ENCODE measurements around the gene HPS3. TPM values are rescaled to one million over a fixed set of nuclear protein-coding genes. Genes with fewer than 3 reads are reported as not detected.

The HPS3 gene
- total RNA-seq, 1 donor from 2014 or later: 19.3 TPM

DNA sequence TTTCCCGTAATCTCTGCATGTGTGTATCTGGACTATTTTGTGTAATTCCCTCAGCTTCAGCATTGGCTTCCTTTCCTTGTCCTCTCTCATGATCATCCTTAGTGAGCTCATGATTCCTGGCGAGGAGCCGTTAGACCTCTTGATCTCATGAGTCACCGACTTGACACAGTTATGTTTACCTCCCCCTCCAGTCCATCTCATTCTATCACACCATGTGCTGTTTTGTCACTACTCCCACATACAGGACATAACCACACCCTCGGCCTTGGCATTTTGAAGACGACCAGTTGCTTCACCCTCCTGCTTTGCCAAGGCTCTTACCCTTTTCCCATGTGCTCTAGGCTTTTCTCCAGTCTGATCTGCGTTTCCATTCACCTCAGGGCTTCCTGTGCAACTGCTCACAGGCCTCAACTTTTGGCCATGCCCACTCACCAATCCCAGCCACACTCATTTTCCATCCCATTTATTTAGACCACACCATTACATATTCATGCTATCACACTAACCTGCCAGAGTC lies 50.7 kb downstream of the HPS3 start:
- Mint-ChIP-seq H3K4me1 (ENCODE audit: unreplicated experiment) (peaks cover 6% of the 10 kb centered on the region), H3K4me3 (ENCODE audit: unreplicated experiment) (no peak overlapping the region), H3K36me3 (ENCODE audit: unreplicated experiment) (peaks cover 15% of the 10 kb centered on the region), H3K27ac (ENCODE audit: unreplicated experiment) (no peak overlapping the region), H3K9me3 (ENCODE audit: unreplicated experiment) (peaks cover 5% of the 10 kb centered on the region), H3K27me3 (ENCODE audit: unreplicated experiment) (no peaks in the 10 kb centered on the region)
- no peak for DNase-seq (ENCODE audit: extremely low spot score, unreplicated experiment)
- TF ChIP-seq, protein P1, sequence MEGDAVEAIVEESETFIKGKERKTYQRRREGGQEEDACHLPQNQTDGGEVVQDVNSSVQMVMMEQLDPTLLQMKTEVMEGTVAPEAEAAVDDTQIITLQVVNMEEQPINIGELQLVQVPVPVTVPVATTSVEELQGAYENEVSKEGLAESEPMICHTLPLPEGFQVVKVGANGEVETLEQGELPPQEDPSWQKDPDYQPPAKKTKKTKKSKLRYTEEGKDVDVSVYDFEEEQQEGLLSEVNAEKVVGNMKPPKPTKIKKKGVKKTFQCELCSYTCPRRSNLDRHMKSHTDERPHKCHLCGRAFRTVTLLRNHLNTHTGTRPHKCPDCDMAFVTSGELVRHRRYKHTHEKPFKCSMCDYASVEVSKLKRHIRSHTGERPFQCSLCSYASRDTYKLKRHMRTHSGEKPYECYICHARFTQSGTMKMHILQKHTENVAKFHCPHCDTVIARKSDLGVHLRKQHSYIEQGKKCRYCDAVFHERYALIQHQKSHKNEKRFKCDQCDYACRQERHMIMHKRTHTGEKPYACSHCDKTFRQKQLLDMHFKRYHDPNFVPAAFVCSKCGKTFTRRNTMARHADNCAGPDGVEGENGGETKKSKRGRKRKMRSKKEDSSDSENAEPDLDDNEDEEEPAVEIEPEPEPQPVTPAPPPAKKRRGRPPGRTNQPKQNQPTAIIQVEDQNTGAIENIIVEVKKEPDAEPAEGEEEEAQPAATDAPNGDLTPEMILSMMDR (IDR thresholded peaks at IDR 0.05): no peak

DNA sequence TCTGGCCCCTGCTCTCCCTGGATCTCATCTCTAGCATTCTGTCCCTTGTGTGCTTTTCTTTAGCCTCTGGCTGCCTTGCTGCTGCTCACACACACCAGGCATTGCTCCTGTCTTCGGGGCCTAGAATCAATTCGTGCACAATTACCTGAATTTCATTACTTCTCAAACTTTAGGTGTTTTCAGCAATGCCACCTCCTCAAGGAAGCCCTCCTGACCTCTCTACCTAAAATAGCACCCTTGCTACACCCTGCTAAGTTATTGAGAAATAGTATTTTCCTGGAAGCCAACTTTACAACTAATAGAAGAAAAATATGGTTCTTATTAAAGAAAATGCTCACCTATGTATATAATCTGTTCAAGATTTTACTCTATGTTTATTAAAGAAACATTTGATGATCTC lies 51.7 kb downstream of the HPS3 start:
- DNase-seq (ENCODE audit: extremely low spot score, unreplicated experiment): no peak
- Mint-ChIP-seq H3K36me3 (ENCODE audit: unreplicated experiment) (peaks cover 10% of the 10 kb centered on the region), H3K27me3 (ENCODE audit: unreplicated experiment) (no peaks in the 10 kb centered on the region), H3K27ac (ENCODE audit: unreplicated experiment) (no peak overlapping the region), H3K9me3 (ENCODE audit: unreplicated experiment) (peaks cover 5% of the 10 kb centered on the region), H3K4me3 (ENCODE audit: unreplicated experiment) (no peak overlapping the region), H3K4me1 (ENCODE audit: unreplicated experiment) (peaks cover 6% of the 10 kb centered on the region)
- TF ChIP-seq, protein P1 (IDR thresholded peaks at IDR 0.05): no peak

GRCh38 chr3:149186219-149186618 lies 56.8 kb downstream of the HPS3 start:
- no peaks in the 10 kb centered on the region for H3K27me3 Mint-ChIP-seq (ENCODE audit: unreplicated experiment)
- H3K27ac Mint-ChIP-seq (ENCODE audit: unreplicated experiment): no peak overlapping the region
- no peaks in the 10 kb centered on the region for H3K36me3 Mint-ChIP-seq (ENCODE audit: unreplicated experiment)

GRCh38 chr3:149186721-149187120 lies 57.3 kb downstream of the HPS3 start:
- Mint-ChIP-seq H3K4me1 (ENCODE audit: unreplicated experiment) (peaks cover 9% of the 10 kb centered on the region), H3K4me3 (ENCODE audit: unreplicated experiment) (no peak overlapping the region), H3K36me3 (ENCODE audit: unreplicated experiment) (no peaks in the 10 kb centered on the region), H3K9me3 (ENCODE audit: unreplicated experiment) (no peaks in the 10 kb centered on the region), H3K27ac (ENCODE audit: unreplicated experiment) (no peak overlapping the region), H3K27me3 (ENCODE audit: unreplicated experiment) (no peaks in the 10 kb centered on the region)
- TF ChIP-seq, protein P1 (IDR thresholded peaks at IDR 0.05): no peak
- no peak for DNase-seq (ENCODE audit: extremely low spot score, unreplicated experiment)

More at GRCh38 chr3:149186219-149186618, 56.8 kb downstream of the HPS3 start:
- Mint-ChIP-seq H3K9me3 (ENCODE audit: unreplicated experiment) (no peaks in the 10 kb centered on the region), H3K4me3 (ENCODE audit: unreplicated experiment) (no peak overlapping the region), H3K4me1 (ENCODE audit: unreplicated experiment) (peaks cover 8% of the 10 kb centered on the region)
- no peak for DNase-seq (ENCODE audit: extremely low spot score, unreplicated experiment)
- TF ChIP-seq, protein P1 (IDR thresholded peaks at IDR 0.05): no peak

GRCh38 chr3:149188494-149188893 lies 59.1 kb downstream of the HPS3 start:
- no peak for DNase-seq (ENCODE audit: extremely low spot score, unreplicated experiment)
- no peaks in the 10 kb centered on the region for H3K27me3 Mint-ChIP-seq (ENCODE audit: unreplicated experiment)
- H3K27ac Mint-ChIP-seq (ENCODE audit: unreplicated experiment): no peak overlapping the region
- H3K4me3 Mint-ChIP-seq (ENCODE audit: unreplicated experiment): no peak overlapping the region
- no peaks in the 10 kb centered on the region for H3K36me3 Mint-ChIP-seq (ENCODE audit: unreplicated experiment)
- H3K9me3 Mint-ChIP-seq (ENCODE audit: unreplicated experiment): no peaks in the 10 kb centered on the region
- H3K4me1 Mint-ChIP-seq (ENCODE audit: unreplicated experiment): peaks cover 9% of the 10 kb centered on the region
- TF ChIP-seq, protein P1 (IDR thresholded peaks at IDR 0.05): no peak

Measured in osteocyte (in vitro differentiated cells).